Stimulated activated CD4-positive, alpha-beta T cell treated with anti-CD3 and anti-CD28 coated beads, Interleukin-1b, Interleukin-23, amount 100 ng/mL, for 1 hour (primary cell): ENCODE data around the gene FNIP2.
"Not testable (repeated sequence)": the region's sequence is repeated elsewhere in the genome, so short reads cannot be mapped to it uniquely, and the experiment has no call there.

ENCODE experiments used
- DNase-seq, 2 donors: peaks; one replicate each; pipeline ENCODE4 v3.0.0-alpha.2; 2020; ENCODE audit warnings: low read depth in 2 of 2

FNIP2 gene

DNA sequence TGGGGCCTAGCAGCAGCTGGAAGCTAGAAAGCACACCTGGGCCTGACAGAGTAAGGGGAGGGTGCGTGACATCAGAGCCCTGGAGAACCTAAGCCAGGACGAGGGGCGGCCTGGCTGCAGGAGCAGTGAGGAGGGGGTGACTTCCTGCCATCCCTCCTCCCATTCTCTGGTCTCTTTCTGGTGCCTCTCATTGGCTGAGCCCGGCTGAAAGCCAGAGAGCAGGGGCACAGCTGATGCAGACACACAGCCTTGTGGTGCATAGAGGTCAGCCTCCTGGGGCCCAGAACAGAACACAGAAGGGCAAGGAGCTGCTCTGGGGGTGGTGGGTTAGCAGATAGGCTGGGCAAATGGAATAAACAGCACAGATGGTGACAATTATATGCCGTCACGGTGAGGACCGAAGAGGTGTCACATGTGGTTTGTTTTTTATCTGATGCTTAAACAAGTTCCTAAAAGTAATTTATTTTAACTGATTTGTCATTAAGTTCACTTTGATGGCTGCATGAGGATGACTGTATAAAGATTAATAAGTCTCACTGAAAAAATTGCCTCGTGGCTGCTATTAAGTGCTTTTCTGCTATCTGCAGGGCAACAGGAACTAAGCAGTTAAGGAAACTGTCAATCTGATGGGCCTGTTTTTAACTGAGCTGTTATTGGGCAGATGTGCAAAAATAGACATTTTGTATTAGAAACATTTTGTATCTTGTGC lies 102.0 kb downstream of the FNIP2 start:
- DNase-seq = no peak

DNA sequence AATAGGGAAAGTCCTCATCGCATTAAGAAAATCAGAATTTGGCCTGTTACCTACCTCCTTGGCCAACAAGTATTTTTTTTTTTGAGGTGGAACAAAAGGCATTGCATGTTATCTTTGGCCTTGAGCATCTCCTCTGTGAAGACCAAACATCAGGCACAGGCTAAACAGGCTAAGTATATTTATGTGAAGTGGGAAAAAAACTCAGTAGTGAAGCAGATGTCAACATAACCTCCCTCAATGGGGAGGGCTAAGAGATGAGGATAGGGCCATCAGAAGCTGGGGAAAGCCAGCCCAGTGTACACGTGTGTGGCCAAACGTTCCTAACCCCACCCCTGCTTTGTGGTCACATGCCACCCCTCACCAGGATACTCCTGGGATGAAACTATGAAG lies 102.5 kb downstream of the FNIP2 start:
- DNase-seq = no peak

DNA sequence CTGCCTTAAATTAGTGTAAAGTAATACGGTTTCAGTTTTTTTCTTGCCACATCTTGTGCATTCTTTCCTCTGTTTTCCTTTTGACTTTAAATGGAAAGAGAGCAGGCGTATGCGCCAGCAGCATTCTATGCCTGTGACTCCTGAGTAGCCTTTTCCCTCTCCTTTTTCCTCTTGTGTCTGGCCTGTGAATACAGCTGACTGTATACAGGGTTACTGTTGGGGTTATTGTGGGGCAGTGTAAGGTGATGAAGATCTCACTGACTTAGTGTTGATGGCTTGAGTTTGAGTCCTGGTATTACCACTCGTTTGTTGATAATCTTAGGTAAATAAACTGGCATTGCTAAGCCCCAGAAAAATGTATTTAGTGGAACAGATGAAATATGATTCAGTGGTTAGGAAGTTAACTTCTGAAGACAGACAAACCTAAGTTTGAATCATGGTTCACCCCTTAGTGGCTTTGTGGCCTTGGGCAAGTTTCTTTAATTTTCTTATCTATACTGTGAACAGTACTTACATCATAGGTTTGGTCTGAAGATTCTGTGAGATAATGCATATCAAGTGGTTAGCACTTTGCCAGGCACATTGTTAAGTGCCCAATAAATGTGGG lies 105.1 kb downstream of the FNIP2 start:
- no peak for DNase-seq

DNA sequence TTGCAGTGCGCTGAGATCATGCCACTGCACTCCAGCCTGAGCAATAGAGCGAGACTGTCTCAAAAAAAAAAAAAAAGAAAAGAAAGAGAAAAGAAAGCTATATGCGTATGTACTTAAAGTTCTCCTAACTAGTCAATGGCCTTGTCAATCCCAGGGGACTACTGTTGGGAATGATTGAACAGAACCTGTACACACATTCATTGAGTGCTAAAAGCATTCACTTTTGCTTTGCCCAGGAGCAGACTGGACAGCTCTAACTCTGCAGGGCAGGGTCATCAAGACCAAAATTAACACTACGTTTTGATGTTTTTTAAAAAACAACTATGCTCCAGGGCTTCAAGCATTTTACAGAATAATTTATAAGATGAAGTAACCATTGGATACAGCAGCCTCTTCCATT lies 106.2 kb downstream of the FNIP2 start:
- DNase-seq = no peak

DNA sequence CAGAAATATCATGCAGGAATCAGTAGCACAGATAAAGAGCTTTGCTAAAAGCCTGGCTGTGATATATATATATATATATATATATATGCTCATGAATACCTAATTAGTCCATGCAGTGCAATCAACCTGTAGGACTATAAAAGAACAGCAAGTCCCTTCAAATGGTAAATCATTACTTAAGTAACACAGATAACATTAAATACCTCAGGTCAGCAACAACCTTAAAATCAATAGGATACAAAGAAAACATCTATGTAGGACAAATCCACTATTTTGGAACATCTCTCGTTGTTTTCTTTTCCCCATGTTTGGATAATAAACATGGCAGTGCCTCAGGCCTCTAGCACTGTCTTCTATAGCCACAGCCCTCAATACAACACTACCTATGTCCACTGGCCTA lies 106.6 kb downstream of the FNIP2 start:
- DNase-seq = no peak

DNA sequence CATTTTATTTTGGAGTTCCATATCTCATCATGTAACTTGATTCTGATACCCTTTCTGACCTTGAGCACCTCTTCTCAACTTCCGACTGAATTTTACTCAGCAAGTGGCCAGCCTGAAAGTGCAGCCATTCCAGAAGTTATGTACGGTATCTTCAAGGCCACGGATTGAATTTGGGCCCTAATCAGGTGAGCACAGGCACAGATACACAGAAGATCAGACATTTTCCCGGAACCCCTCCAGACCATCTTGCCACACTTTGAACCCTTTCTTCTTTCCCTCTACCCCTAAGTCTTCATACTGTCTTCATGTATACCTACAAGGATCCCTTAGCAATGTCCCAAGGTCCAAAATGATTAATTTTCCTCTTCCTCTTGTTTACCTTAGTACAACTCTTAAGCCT lies 108.2 kb downstream of the FNIP2 start:
- no peak for DNase-seq

DNA sequence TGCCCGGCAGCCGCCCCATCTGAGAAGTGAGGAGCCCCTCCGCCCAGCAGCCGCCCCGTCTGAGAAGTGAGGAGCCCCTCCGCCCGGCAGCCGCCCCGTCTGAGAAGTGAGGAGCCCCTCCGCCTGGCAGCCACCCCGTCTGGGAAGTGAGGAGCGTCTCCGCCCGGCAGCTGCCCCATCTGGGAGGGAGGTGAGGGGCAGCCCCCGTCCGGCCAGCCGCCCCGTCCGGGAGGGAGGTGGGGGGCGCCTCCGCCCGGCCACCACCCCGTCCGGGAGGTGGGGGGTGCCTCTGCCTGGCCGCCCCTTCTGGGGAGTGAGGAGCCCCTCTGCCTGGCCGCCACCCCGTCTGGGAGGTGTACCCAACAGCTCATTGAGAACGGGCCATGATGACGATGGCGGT lies 113.3 kb downstream of the FNIP2 start:
- not testable (repeated sequence) for DNase-seq

DNA sequence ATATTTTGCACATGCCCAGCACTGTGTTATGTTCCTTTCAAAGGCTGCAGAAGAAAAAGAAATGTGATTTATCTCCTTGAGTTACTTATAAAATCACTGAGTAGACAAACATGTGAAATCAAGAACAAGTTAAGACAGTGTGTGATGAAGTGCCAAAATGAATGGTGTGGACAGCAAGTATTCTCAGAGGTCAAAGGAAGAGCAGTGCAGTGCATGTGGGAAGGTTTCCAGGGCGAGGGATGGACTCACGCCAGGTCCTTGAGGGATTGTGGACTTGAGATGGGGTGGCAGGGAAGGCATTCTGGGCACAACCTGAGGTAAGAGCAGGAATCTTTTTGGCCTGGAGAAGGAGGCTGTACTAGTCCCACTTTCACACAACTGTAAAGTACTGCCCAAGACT lies 115.5 kb downstream of the FNIP2 start:
- no peak for DNase-seq

DNA sequence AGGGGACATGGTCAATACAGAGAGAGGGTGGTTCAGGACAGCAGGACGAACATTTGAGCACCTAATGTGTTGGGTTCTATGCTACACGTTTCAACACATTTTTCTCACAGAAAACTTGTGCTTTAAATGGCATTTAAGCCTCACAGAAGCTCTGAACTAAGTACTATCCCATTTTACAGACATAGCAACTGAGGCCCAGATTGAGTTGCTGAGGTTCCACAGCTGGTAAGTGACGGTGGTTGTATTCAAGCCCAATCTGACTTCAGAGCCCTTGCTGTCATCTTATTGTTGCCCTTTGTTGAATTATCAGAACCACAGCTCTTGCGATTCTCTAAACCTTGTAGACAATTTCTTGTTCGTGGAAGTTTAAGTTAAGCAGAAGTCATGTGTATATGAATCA lies 116.7 kb downstream of the FNIP2 start:
- no peak for DNase-seq

DNA sequence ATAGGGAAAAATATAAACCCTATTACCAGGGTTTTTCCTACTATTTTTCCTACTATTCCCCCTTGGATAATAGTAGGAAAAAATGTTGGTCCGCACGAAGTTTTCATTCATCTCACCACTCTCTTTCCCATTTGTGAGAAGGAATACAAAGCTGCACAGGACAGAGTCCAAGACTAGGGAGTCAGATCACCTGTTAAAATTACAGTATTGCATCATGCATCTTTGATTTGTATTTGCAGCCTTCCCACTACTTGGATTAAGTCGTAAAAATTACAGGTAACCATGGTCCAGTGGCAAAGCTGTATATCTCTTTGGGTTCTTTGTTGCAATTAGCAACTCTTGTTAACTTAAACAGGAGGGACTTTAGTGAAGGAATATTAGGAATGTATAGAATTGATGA lies 121.5 kb downstream of the FNIP2 start:
- no peak for DNase-seq

DNA sequence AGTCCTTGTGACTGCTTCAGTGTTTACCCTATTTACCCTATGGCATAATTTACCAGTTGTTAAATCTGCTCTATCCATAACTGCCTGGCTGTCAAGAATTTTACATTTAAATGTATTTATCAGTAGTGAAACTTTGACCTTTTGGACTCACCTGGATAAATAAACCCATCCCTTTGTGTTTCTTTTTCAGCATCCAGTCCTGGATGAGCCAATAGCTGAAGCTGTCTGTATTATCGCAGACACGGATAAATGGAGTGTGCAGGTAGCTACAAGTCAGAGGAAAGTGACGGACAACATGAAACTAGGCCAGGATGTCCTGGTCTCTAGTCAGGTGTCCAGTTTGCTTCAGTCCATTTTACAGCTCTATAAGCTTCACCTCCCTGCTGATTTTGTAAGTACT lies 122.4 kb downstream of the FNIP2 start:
- DNase-seq = no peak

DNA sequence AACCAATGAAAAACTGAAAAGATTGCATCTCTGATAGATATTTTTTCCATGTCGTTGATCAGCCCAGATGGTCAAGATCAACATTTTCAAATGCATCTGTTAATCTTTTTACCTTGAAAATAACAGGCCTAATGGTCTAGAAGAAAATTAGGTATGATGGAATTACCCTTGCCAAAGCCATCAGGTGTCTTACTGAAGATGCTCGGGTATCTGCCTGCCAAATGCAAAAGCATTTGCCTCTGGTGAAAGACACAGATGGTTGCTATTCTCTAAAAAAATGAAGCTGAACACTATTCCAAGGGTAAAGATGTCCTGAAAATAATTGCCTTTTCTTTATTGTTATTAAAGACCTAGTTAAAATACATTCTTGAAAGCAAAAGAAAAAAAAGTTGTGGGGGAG lies 126.0 kb downstream of the FNIP2 start:
- DNase-seq = no peak

DNA sequence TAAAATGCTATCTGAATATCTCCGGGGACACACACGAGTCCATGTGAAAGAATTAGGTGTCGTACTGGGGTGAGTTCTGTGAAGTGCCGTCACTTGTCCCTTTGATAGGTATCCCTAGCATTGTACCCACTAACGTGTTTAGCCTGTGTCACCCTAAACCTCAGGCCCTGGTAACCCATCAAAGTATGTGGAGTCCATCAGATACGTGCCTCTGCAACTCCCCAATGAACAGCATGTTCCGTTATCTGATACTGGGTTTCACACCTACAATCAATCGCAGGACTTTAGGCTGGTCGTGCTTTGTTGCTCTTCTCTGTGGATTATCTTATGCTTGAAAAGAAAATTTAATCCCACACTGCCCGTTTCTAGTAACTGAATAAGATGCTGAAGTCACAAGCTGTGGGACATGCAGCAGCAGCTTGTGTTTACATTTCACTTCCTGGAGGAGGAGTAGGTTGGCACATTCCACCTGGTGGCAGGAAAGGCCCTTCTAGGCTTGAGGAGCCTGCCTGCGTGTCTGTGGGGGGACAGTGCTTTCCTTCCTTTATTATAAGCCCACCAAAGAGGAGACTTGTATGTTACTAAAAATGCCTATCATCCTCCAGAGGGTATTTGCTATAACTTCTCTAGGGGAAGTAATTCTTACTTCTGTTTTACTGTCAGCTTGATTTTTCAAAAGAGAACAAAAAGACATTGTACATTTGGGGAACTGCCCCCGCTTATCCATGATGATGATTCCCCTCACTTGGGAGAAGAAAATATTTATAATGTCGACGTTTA lies 127.2 kb downstream of the FNIP2 start:
- no peak for DNase-seq

DNA sequence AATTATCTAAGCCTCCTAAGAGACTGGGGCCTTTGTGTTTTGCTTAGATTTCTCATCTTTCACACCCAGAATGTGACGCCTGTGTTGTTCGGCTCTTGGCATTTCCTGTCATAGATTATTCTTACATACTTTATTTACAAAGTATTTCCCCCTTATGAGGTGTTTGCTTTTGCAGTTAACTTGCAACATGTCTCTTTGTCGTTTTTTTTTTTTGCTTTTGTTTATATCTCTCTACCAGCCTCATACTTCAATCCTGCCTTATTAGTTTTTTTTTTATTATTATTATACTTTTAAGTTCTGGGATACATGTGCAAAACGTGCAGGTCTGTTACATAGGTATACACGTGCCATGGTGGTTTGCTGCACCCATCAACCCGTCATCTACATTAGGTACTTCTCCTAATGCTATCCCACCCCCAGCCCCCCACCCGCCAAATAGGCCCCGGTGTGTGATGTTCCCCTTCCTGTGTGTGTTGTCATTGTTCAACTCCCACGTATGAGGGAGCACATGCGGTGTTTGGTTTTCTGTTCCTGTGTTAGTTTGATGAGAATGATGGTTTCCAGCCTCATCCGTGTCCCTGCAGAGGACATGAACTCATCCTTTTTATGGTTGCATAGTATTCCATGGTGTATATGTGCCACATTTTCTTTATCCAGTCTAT lies 127.9 kb downstream of the FNIP2 start:
- DNase-seq = not testable (repeated sequence)

DNA sequence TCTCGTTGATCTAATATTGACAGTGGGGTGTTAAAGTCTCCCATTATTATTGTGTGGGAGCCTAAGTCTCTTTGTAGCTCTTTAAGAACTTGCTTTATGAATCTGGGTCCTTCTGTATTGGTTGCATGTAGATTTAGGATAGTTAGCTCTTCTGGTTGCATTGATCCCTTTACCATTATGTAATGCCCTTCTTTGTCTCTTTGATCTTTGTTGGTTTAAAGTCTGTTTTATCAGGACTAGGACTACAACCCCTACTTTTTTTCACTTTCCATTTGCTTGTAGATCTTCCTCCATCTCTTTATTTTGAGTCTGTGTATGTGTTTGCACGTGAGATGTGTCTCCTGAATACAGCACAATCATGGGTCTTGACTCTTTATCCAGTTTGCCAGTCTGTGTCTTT lies 131.6 kb downstream of the FNIP2 start:
- not testable (repeated sequence) for DNase-seq

DNA sequence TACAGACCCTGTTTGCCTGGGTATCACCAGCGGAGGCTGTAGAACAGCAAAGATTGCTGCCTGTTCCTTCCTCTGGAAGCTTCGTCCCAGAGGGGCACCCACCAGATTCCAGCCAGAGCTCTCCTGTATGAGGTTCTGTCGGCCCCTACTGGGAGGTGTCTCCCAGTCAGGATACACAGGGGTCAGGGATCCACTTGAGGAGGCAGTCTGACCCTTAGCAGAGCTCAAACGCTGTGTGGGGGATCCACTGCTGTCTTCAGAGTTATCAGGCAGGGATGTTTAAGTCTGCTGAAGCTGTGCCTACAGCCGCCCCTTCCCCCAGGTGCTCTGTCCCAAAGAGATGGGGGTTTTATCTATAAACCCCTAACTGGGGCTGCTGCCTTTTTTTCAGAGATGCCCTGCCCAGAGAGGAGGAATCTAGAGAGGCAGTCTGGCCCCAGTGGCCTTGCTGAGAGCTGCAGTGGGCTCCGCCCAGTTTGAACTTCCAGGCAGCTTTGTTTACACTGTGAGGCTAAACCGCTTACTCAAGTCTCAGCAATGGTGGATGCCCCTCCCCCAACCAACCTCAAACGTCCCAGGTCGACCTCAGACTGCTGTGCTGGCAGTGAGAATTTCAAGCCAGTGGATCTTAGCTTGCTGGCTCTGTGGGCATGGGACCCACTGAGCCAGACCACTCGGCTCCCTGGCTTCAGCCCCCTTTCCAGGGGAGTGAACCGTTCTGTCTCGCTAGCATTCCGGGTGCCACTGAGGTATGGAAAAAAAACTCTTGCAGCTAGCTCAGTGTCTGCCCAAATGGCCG lies 133.7 kb downstream of the FNIP2 start:
- DNase-seq = not testable (repeated sequence)

DNA sequence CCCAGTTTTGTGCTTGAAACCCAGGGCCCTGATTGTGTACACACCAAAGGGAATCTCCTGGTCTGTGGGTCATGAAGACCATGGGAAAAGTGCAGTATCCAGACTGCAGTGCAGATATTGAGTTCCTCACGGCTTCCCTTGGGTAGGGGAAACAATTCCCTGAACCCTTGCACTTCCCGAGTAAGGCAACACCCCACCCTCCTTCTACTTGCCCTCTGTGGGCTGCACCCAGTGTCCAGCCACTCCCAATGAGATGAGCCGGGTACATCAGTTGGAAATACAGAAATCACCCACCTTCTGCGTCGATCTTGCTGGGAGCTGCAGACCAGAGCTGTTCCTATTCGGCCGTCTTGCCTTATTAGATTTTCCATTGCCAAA lies 134.2 kb downstream of the FNIP2 start:
- DNase-seq = no peak

DNA sequence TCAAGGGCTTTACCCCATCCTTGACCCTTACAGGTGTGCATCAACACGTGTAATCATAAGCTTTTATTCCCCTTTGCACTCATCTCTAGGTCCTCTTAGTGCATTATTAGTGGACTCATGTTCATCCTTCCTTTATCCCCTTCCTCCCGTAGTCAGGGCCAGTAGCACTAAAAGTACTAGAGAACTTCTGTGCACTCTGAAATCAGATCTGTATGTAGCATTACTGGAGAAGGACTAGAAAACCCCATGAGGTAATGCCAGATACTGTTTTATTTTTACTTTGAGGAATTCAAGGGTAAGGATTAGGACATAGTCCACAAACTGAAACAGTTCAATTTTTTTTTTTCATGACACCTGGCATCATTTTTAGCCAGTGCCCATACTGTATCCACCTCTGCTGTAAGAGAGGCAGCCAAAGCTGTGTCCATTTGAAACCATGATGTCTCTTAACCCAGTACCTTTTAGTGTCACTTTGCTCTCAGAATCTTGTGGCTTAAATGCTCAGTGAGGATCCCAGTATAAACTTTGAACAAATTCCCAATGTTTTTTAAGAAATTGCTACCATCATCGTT lies 134.7 kb downstream of the FNIP2 start:
- no peak for DNase-seq

DNA sequence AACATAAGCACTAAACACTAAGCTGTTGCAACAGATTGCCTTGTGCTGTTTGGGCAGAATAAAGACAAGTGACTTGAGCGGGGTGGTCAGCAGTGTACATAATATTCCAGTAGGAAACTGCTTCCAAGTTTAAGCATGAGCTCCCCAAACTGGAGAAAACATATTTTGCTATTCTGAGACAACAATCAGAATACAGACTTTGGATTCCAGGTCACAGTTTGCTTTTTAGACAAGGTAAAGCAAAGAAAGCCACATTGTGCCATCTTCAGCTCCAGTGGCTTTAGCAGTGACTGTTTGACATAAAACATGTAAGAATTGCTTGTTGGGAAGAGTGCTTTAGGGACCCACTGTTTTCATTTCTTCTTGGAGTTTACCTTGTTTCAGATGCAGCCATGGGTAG lies 136.0 kb downstream of the FNIP2 start:
- no peak for DNase-seq

DNA sequence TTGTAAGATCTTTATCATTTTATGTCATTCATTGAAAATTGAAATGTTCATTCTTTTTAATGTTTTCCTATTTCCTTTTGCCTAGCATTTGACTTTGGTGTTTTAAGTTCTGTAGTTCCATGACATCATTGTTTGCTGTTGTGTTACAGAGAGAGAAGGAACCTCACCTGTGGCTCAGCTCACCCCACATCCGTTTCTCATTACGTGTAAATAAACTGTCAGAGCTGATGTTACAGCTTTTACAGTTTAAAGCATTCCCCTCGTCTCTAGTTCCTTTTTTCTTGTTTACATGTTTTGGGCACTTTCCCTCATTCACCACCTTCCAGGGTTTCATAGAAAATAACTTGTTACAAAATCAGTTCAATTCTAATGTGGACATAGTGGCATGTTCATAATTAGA lies 137.2 kb downstream of the FNIP2 start:
- DNase-seq = no peak

DNA sequence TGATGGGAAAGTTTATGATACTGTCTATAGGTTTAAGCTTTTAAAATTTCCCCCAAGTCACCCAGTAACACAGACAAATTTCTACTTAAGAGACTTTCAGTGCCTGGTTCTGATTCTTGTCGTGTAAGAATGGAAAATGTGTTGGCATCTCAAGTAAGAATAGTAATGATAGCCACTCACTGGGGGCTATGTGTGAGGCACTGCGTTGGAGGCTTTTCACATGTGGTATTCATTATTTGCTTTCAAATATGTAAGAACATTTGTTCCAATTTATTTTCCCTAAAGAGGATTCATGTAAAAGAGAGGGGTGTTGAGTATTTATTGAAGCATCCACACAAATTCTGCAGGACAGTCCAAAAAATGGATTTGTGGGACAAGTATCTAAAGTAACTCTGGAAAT lies 143.6 kb downstream of the FNIP2 start:
- no peak for DNase-seq
